Activated gamma-delta T cell treated with Interleukin-2 at 50 U/mL for 16 hours (primary cell): ENCODE data around the gene PDRG1.

ENCODE experiments used
- DNase-seq: peaks from one replicate; pipeline ENCODE4 v3.0.0-alpha.2; 2020

Gene PDRG1

GRCh38 chr20:31903627-31904386 lies 48.0 kb downstream of the PDRG1 start:
- DNase-seq, result no peak

- no peak for DNase-seq
Observed at GRCh38 chr20:31901615-31902014, 50.2 kb downstream of the PDRG1 start.

- DNase-seq, result no peak
Observed at GRCh38 chr20:31897541-31897940, 54.3 kb downstream of the PDRG1 start.

GRCh38 chr20:31896049-31896448 lies 55.8 kb downstream of the PDRG1 start:
- no peak for DNase-seq

- DNase-seq, result no peak
Observed at GRCh38 chr20:31894980-31895675, 56.7 kb downstream of the PDRG1 start.
